Fibroblast of pulmonary artery (primary cell): ENCODE measurements around the gene FAM25A.

Experiments used
- DNase-seq: peaks from one replicate; pipeline ENCODE4 v3.0.0-alpha.2; 2010; ENCODE audit warnings: low read depth
- H3K4me3 ChIP-seq: replicated peaks from 2 replicates; pipeline ENCODE4 v1.5.1; 2011; ENCODE audit warnings: low read depth, mild to moderate bottlenecking, control low read depth, low read length, moderate library complexity
- TF ChIP-seq, protein P1 (sequence below): IDR thresholded peaks from 2 replicates; pipeline ENCODE4 v1.5.1; 2011; ENCODE audit warnings: mild to moderate bottlenecking, control low read depth, low read length, inconsistent platforms; ENCODE audit errors: missing control alignments

FAM25A gene

DNA sequence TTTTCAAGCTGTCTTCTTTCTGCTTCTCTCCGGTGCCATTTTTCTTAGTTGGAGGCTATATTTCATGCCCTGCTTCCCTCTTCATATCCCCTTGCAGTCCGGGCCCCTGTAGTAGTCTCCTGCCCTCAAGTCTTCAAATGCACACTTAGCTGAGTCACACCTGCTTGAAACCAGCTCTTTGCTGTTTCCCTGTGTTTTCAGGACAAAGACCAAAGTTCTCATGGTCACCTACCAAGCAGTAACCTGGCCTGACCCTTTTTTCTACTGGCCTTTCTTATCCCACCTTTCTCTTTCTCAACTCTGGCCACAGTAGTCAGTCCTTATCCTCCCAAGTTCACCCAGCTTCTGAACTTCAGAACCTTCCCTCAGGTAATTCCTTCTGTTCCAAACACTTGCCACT lies 46.1 kb downstream of the FAM25A start:
- H3K4me3 ChIP-seq = no peak overlapping the region
- DNase-seq = no peak
- TF ChIP-seq, protein P1, sequence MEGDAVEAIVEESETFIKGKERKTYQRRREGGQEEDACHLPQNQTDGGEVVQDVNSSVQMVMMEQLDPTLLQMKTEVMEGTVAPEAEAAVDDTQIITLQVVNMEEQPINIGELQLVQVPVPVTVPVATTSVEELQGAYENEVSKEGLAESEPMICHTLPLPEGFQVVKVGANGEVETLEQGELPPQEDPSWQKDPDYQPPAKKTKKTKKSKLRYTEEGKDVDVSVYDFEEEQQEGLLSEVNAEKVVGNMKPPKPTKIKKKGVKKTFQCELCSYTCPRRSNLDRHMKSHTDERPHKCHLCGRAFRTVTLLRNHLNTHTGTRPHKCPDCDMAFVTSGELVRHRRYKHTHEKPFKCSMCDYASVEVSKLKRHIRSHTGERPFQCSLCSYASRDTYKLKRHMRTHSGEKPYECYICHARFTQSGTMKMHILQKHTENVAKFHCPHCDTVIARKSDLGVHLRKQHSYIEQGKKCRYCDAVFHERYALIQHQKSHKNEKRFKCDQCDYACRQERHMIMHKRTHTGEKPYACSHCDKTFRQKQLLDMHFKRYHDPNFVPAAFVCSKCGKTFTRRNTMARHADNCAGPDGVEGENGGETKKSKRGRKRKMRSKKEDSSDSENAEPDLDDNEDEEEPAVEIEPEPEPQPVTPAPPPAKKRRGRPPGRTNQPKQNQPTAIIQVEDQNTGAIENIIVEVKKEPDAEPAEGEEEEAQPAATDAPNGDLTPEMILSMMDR = no peak

DNA sequence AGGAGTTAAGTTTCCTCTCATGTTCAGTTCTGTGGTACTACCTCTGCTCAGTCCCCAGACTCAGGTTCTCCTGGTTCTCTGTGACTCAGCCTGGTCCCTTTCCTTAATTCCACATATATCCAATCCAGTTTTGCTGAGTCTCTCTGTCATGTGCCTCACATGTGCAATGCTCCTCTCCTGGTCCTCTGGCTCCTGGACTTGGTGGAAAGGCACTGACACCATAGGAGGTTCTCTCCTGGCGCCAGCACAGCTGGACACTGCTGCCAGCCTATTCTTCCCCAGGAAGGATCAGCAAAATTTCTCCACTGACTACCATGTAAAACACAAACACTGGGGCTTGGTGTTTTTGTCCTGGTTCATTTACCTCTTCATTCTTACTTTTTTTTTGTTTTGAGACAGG lies 46.8 kb downstream of the FAM25A start:
- DNase-seq = no peak
- TF ChIP-seq, protein P1 = no peak
- no peak overlapping the region for H3K4me3 ChIP-seq

DNA sequence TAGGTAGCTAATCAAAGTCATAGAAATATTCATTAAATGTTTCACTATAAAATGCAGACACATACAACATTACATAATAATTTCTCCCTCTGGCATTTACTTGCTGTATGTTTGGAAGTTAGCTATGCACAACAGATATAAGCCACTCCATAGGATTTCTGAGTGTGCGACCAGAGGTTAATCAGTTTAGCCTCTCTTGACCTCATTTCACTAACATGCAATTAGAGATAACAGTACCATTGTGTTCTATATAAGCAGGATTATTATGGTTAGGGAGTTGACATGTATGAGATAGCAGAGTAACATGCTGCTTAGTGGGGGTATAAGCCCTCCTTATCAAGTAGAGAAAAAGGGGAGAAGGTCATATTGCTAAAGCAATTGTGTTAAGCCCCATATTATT lies 48.2 kb downstream of the FAM25A start:
- TF ChIP-seq, protein P1 = no peak
- DNase-seq = no peak
- H3K4me3 ChIP-seq = no peak overlapping the region

DNA sequence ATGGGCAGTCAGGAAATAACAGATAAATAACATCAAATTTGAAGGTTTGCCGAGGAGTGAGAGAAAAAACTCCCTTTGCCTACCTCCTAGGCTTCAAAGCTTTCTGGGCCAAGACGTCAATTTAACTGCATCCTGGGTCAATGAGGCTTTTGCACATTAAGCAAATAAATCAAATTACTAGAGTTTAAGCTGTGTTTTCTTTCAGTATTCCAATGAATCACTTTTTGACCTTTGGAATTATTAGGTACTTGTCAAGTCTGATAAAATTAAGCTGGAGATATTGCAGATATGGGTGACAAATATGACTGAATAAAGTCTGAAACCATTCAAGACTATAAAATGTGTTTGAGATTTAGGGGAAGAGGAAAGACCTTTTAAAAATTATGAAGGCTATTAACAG lies 52.4 kb downstream of the FAM25A start:
- no peak overlapping the region for H3K4me3 ChIP-seq
- DNase-seq = no peak
- TF ChIP-seq, protein P1 = no peak
